ENCODE results near the gene PNMT. TPM values are rescaled to one million over a fixed set of nuclear protein-coding genes. Genes with fewer than 3 reads are reported as not detected.

PNMT gene
- total and polyA plus RNA-seq, 2 of the 8 experiments (the other 6 are each of a cell fraction or from before 2014, with no cell fraction given), result 5.6 to 10.9 TPM

DNA sequence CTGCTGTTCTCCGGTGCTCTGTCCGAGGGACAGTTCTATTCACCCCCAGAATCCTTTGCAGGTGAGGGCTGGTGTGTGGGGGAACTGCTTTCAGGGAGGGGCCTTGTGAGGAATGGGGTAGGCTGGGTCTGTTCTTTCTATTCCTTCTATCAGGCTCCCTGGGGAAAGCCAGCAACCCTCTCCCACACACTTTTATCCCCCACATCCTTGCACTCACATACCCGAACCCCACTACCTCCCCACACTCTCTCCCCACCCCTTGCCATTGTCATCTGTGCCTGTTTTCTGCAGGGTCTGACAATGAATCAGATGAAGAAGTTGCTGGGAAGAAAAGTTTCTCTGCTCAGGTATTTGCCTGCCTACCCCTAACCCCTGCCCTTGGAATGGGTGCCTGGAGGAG, 9.5 kb upstream of the PNMT start:
- Histone ChIP-seq H3K4me3 (ENCODE audit: extremely low read depth in 1 of 4, insufficient read depth in 2 of 4, low read depth in 3 of 4, low read length in 4 of 4) (no peak overlapping the region), H3K9me3 (ENCODE audit: insufficient read depth in 2 of 2, low read depth in 1 of 2, low read length in 1 of 2) (no peaks in the 10 kb centered on the region), H3K79me2 (ENCODE audit: control insufficient read depth in 1 of 2, insufficient read depth in 2 of 2, low read length in 2 of 2) (0 out of 4 replicates have a peak, but pooled peaks cover 0 to 2% of the 10 kb centered on the region in 2 experiments), H3K36me3 (ENCODE audit: control insufficient read depth in 2 of 4, insufficient read depth in 4 of 4, low read length in 3 of 4) (peaks cover 0 to 9% (median 3%) of the 10 kb centered on the region in 4 experiments; a peak in 3 of 8 replicates), H3K23ac (ENCODE audit: insufficient read length) (no peak overlapping the region), H3K27me3 (replicated peaks in 1 of 4; ENCODE audit: control insufficient read depth in 3 of 4, extremely low read depth in 1 of 4, insufficient read depth in 3 of 4, low read length in 3 of 4) (no peaks in the 10 kb centered on the region), H4K91ac (replicated peaks; ENCODE audit: insufficient read length, low read length) (no peak overlapping the region), H3K4me2 (ENCODE audit: insufficient read depth in 1 of 2, low read depth in 2 of 2, low read length in 2 of 2) (no peak overlapping the region), H2AFZ (ENCODE audit: low read length) (no peak overlapping the region), H3K56ac (replicated peaks; ENCODE audit: insufficient read length, low read depth, low read length) (no peak overlapping the region), H2BK20ac (ENCODE audit: low read length) (no peak overlapping the region), H2BK120ac (replicated peaks; ENCODE audit: low read depth, low read length) (no peak overlapping the region), H4K5ac (ENCODE audit: insufficient read length, low read depth, low read length) (no peak overlapping the region), H4K20me1 (replicated peaks in 1 of 2; ENCODE audit: control insufficient read depth in 1 of 2, insufficient read depth in 2 of 2, low read length in 2 of 2) (no peaks in the 10 kb centered on the region), H3K4ac (replicated peaks; ENCODE audit: insufficient read length, low read depth, low read length) (no peak overlapping the region), H3K23me2 (ENCODE audit: low read depth, low read length) (no peaks in the 10 kb centered on the region), H2BK12ac (ENCODE audit: low read depth, low read length) (no peak overlapping the region), H2BK15ac (ENCODE audit: low read length) (no peak overlapping the region; the same call in 1 of the 2 replicates), H3K14ac (ENCODE audit: insufficient read length) (no peak overlapping the region), H2BK5ac (ENCODE audit: low read depth, low read length) (no peak overlapping the region), H3K4me1 (replicated peaks in 1 of 4; ENCODE audit: control insufficient read depth in 3 of 4, insufficient read depth in 4 of 4, low read length in 3 of 4) (peaks cover 0 to 21% (median 14%) of the 10 kb centered on the region in 4 experiments; a peak in 6 of 7 replicates), H2AK5ac (ENCODE audit: low read depth, low read length) (no peak overlapping the region), H3K18ac (ENCODE audit: extremely low read depth, low read length) (no peak overlapping the region), H3K9ac (replicated peaks in 1 of 4; ENCODE audit: extremely low read depth in 1 of 4, low read depth in 3 of 4, low read length in 3 of 4) (no peak overlapping the region), H4K8ac (ENCODE audit: extremely low read depth, insufficient read depth, low read length) (no peak overlapping the region; the same call in 1 of the 2 replicates), H3K79me1 (ENCODE audit: low read depth, low read length) (0 out of 2 replicates have a peak, but pooled peaks cover 2% of the 10 kb centered on the region), H3K27ac (ENCODE audit: low read depth, low read length) (no peak overlapping the region)
- TF ChIP-seq RNF2 (IDR thresholded peaks at IDR 0.05; ENCODE audit: borderline replicate concordance, low read depth, low read length, missing control alignments, poor library complexity, severe bottlenecking), result no peak
- no peak for TF ChIP-seq SP2 (IDR thresholded peaks at IDR 0.05; ENCODE audit: low read length)
- FAIRE-seq, result no peak
- POLR2A ChIA-PET (ENCODE audit: partially characterized antibody), result interaction anchor here (0.9 to 1.6 kb wide), 2 partner anchors 20 to 29 kb away, joined by 3 read pairs; partner anchors contain the start of gene PGAP3
- no peak for DNase-seq (ENCODE audit: low read depth in 1 of 2, low spot score in 2 of 2)
- 87 to 100% methylated on average over 1 to 3 of the region's 3 CpGs for WGBS, 2 experiments (ENCODE audit: extremely low coverage in 1 of 2, insufficient coverage in 1 of 2, insufficient read length in 1 of 2, insufficient replicate concordance in 2 of 2, low coverage in 1 of 2, low lambda C conversion rate in 2 of 2, missing lambda C conversion rate in 1 of 2)
- CTCF ChIA-PET (ENCODE audit: partially characterized antibody), result interaction anchor here (0.6 to 49.2 kb wide), 5 partner anchors 11 to 109 kb away, joined by 3 to 1885 read pairs (median 7); partner anchors contain the start of genes ERBB2, PGAP3, PNMT and PPP1R1B
